A549 (cell line): ENCODE results near the gene ARHGAP26.

Experiments
- CTCF ChIP-seq: fragments of >200 bp; sonication (Bioruptor Twin); formaldehyde crosslinking; IDR thresholded peaks from 3 replicates; pipeline ENCODE4 v1.5.1; 2016
- E2F6 ChIP-seq: IDR thresholded peaks from 2 replicates; pipeline ENCODE4 v1.6.1; 2012; ENCODE audit warnings: low read depth, borderline replicate concordance
- EP300 ChIP-seq, 2 experiments: fragments of >200 bp; sonication (Bioruptor Twin); formaldehyde crosslinking; IDR thresholded peaks; 2 replicates in 1 of 2; 3 replicates in 1 of 2; pipeline ENCODE4 v1.6.1; 2016 to 2017
- HDAC2 ChIP-seq: fragments of 200-600 bp; sonication (generic); IDR thresholded peaks from 2 replicates; pipeline ENCODE4 v1.6.1; 2016
- HES2 ChIP-seq: fragments of >200 bp; sonication (Bioruptor Twin); formaldehyde crosslinking; IDR thresholded peaks from 2 replicates; pipeline ENCODE4 v1.6.1; 2016
- HEYL ChIP-seq: fragments of 250-450 bp; sonication (Bioruptor Pico); IDR thresholded peaks from 2 replicates; pipeline ENCODE4 v1.8.0; 2021; ENCODE audit warnings: mild to moderate bottlenecking, moderate library complexity
- HOXA7 ChIP-seq: fragments of 250-450 bp; sonication (Bioruptor Pico); IDR thresholded peaks from 2 replicates; pipeline ENCODE4 v1.5.0; 2020; ENCODE audit warnings: mild to moderate bottlenecking, moderate library complexity
- MAX ChIP-seq: IDR thresholded peaks from 2 replicates; pipeline ENCODE4 v1.6.1; 2012
- MAZ ChIP-seq: fragments of 150-350 bp; IDR thresholded peaks from 2 replicates; pipeline ENCODE4 v1.6.1; 2014; ENCODE audit warnings: antibody characterized with exemption, low read depth, low read length, borderline replicate concordance
- MYC ChIP-seq: IDR thresholded peaks from 2 replicates; pipeline ENCODE4 v1.6.1; 2012; ENCODE audit warnings: mild to moderate bottlenecking, inconsistent platforms, low read length, improper control_type of control experiment, borderline replicate concordance
- NFE2L2 ChIP-seq: fragments of 150-350 bp; conservative IDR thresholded peaks from 2 replicates; pipeline ENCODE4 v1.6.1; 2014; ENCODE audit warnings: low read length
- POLR2A ChIP-seq: IDR thresholded peaks from 2 replicates; pipeline ENCODE4 v1.6.1; 2012; ENCODE audit warnings: mild to moderate bottlenecking, low read length
- SMC3 ChIP-seq: fragments of >200 bp; sonication (Bioruptor Twin); formaldehyde crosslinking; IDR thresholded peaks from 3 replicates; pipeline ENCODE4 v1.6.1; 2018; ENCODE audit warnings: inconsistent platforms

GRCh38 chr5:143244000-143244736 lies 474.0 kb downstream of the ARHGAP26 start:
- TF ChIP-seq CTCF = no peak
- no peak for TF ChIP-seq HES2
- no peak for TF ChIP-seq MYC
- TF ChIP-seq HOXA7 (CRISPR knock-in tag) = no peak
- peak; percentile 41 to 53; a peak in 2 of 5 replicates for TF ChIP-seq EP300 (IDR thresholded peaks at IDR 0.05)
- peak; percentile 32; the same call in 1 of the 2 replicates for TF ChIP-seq E2F6
- peak; percentile 62 for TF ChIP-seq MAX
- 0 out of 2 replicates have a peak, but pooled peaks have one; percentile 11 for TF ChIP-seq POLR2A
- TF ChIP-seq HEYL (CRISPR knock-in tag) = no peak
- TF ChIP-seq SMC3 = peak; percentile 36; the same call in 1 of the 3 replicates
- TF ChIP-seq HDAC2 = no peak
- TF ChIP-seq MAZ = no peak
- TF ChIP-seq NFE2L2 = no peak
